SJSA1 (cell line): ENCODE data around the gene DPPA2. TPM values are rescaled to one million over a fixed set of nuclear protein-coding genes. Genes with fewer than 3 reads are reported as not detected.
"Not testable (repeated sequence)": the region's sequence is repeated elsewhere in the genome, so short reads cannot be mapped to it uniquely, and the experiment has no call there.

ENCODE experiments used
- DNase-seq, 2 experiments: peaks; one replicate each; pipeline ENCODE4 v3.0.0-alpha.2; 2015 to 2020; ENCODE audit warnings: low spot score in 2 of 2, low read depth in 1 of 2
- H3K27ac ChIP-seq: fragments of 250-450 bp; sonication (Bioruptor Pico); 2 replicates; pipeline ENCODE4 v1.5.1; 2020; ENCODE audit warnings: mild to moderate bottlenecking, moderate library complexity
- H3K27me3 ChIP-seq: fragments of 250-450 bp; sonication (Bioruptor Pico); replicated peaks from 2 replicates; pipeline ENCODE4 v1.5.1; 2020; ENCODE audit warnings: mild to moderate bottlenecking, moderate library complexity
- H3K36me3 ChIP-seq: fragments of 250-450 bp; sonication (Bioruptor Pico); 2 replicates; pipeline ENCODE4 v1.5.1; 2020; ENCODE audit warnings: mild to moderate bottlenecking
- H3K4me1 ChIP-seq: fragments of 250-450 bp; sonication (Bioruptor Pico); replicated peaks from 2 replicates; pipeline ENCODE4 v1.6.1; 2021; ENCODE audit warnings: mild to moderate bottlenecking
- H3K4me3 ChIP-seq: fragments of 250-450 bp; sonication (Bioruptor Pico); 2 replicates; pipeline ENCODE4 v1.5.1; 2020; ENCODE audit warnings: mild to moderate bottlenecking
- H3K9me3 ChIP-seq: fragments of 250-450 bp; sonication (Bioruptor Pico); replicated peaks from 2 replicates; pipeline ENCODE4 v1.5.1; 2020; ENCODE audit warnings: mild to moderate bottlenecking
- total RNA-seq: library from RNA; depleted of rRNA; stranded (reverse); fragments of >200 nt; shearing (Covaris generic); gene quantifications from 2 replicates; pipeline ENCODE4 v1.2.3, GENCODE V29; 2014; rRNA removed

DPPA2 gene, protein sequence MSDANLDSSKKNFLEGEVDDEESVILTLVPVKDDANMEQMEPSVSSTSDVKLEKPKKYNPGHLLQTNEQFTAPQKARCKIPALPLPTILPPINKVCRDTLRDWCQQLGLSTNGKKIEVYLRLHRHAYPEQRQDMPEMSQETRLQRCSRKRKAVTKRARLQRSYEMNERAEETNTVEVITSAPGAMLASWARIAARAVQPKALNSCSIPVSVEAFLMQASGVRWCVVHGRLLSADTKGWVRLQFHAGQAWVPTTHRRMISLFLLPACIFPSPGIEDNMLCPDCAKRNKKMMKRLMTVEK
- not detected in 2 replicates for total RNA-seq

DNA sequence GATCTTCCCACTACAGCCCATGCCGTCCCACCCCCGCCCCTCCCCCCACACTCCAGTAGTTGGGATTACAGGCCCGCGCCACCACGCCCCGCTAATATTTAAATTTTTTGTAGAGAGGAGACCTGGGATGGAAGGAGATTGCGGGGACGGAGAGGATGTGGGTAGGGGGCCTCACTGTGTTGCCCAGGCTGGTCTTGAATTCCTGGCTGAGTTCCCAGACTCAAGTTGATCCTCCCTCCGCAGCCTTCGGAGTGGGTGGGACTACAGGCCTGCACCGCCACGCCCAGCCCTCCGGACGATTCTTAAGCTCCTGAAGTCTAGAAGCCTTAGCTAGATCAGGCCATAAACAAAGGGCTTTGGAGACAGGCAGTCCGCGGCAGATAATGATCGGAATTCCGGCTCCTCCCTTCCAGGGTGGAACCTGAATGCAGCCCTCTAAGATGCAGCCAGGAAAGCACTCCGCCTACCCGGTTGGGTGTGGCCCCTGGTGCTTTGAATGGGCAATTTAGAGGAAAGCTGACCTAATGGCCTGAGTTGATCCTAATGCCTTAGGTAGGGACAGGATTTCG, at the start of gene DPPA2:
Gene DPPA2, minus strand, starts transcription at position 356 of the 569 bp plus-strand sequence. CDS start 1,975 bp downstream, outside the sequence.
- Histone ChIP-seq H3K27ac (no peak within 1 kb of the TSS), H3K27me3 (no peaks in the 10 kb centered on the region), H3K4me1 (no peaks in the 10 kb centered on the region), H3K4me3 (no peak within 1 kb of the TSS), H3K9me3 (0 out of 2 replicates have a peak, but pooled peaks cover 2% of the 10 kb centered on the region), H3K36me3 (no peaks in the 10 kb centered on the region)
- no peak for DNase-seq

DNA sequence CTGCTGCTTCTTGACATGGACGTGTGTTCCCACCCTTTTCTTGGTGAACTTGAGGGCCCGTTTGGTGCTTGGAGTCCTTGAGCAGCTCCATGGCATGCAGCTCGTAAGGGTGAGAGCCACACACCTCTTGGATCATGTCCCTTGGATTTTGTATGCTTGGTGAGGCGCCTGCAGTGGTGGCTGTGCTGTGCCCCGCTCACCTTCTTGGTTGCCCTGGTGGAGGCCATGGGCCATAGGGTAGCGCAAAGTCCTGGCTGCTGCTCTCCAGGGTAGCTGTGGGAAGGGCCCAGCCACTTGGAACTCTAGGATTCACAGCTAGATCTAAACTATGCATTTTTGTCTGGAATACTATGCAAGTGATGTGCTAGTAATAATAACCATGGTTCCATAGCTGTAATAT, 47.8 kb upstream of the DPPA2 start:
- no peak overlapping the region for H3K27ac ChIP-seq
- no peaks in the 10 kb centered on the region for H3K27me3 ChIP-seq
- no peaks in the 10 kb centered on the region for H3K4me1 ChIP-seq
- no peaks in the 10 kb centered on the region for H3K36me3 ChIP-seq
- no peak overlapping the region for H3K4me3 ChIP-seq
- no peaks in the 10 kb centered on the region for H3K9me3 ChIP-seq
- DNase-seq = no peak

DNA sequence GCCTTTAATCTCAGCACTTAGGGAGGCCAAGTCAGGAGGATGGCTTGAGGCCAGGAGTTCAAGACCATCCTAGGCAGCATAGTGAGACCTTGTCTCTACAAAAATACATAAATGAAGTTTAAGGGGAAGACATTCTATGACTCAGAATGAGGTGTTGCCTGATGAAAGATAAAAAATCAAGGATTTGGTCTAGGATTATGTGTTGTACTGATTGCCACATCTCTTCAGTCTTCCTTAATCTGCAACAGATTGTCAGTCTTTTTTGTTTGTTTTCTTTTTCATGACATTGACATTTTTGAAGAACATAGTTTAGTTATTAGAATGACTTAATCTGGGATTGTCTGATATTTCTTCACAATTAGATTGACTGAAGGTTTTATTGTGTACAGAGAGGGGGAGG, 47.3 kb upstream of the DPPA2 start:
- Histone ChIP-seq H3K27me3 (no peaks in the 10 kb centered on the region), H3K27ac (no peak overlapping the region), H3K36me3 (no peaks in the 10 kb centered on the region), H3K4me1 (no peaks in the 10 kb centered on the region), H3K4me3 (no peak overlapping the region), H3K9me3 (no peaks in the 10 kb centered on the region)
- DNase-seq = no peak

DNA sequence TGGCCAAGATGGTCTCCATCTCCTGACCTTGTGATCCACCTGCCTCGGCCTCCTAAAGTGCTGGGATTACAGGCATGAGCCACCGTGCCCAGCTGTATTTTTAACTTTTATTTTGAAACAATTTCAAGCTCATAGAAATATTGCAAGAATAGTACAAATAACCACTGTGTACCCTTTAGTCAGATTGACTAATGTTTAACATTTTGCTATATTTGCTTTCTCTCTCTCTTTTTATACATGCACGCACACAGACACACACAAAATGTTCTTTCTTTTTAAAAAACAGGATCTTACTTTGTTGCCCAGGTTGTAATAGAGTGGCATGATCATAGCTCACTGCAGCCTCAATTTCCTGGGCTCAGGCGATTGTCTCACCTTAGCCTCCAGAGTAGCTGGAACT, 46.5 kb upstream of the DPPA2 start:
- no peak for DNase-seq
- Histone ChIP-seq H3K36me3 (no peaks in the 10 kb centered on the region), H3K27me3 (no peaks in the 10 kb centered on the region), H3K9me3 (no peaks in the 10 kb centered on the region), H3K27ac (no peak overlapping the region), H3K4me3 (no peak overlapping the region), H3K4me1 (no peaks in the 10 kb centered on the region)

DNA sequence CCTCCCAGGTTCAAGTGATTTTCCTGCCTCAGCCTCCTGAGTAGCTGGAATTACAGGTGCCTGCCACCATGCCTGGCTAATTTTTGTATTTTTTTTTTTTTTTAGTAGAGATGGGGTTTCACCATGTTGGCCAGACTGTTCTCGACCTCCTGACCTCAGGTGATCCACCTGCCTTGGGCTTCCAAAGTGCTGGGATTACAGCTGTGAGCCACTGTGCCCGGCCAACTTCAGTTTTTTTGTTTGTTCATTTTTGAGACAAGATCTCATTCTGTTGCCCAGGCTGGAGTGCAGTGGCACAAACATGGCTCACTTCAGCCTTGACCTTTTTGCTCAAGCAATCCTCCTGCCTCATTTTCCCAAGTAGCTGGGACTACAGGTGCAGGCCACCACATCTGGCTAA, 42.5 kb upstream of the DPPA2 start:
- H3K9me3 ChIP-seq, H3K4me3 ChIP-seq, H3K27ac ChIP-seq, H3K27me3 ChIP-seq, H3K36me3 ChIP-seq, H3K4me1 ChIP-seq, DNase-seq: not testable (repeated sequence)

DNA sequence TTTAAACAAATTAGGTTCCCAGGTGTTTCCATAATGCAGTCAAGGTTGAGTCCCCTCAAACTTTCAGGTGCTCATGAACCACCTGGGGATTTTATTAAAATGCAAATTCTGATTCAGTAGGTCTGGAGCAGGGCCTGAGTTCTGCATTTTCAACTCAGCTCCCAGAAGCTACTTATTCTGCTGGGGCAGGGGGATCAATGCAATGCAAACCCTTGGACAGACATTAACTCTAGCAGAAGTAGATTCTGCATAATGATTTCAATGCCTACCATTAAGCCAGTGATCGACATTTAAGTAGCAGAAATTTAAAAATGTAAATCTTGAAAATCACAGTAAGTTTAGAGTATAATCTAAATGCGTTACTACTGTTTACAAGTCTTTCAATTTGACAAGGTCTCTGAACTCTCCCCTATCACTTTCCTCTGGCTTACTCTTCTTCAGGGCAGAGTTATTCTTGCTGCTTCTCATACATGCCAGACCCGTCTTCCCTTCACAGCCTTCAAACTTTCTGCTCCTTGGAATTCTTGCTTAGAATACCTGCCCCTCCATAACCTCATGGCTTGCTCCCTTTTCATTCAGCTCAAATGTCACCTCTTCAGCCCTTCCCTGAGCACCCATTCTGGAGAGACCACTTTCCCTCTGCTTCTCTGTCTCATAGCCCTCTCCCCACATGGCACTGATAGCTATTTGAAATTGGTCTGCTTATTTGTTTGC, 40.3 kb upstream of the DPPA2 start:
- no peaks in the 10 kb centered on the region for H3K36me3 ChIP-seq
- H3K9me3 ChIP-seq = no peaks in the 10 kb centered on the region
- no peak overlapping the region for H3K4me3 ChIP-seq
- no peaks in the 10 kb centered on the region for H3K4me1 ChIP-seq
- no peak for DNase-seq
- H3K27ac ChIP-seq = no peak overlapping the region
- H3K27me3 ChIP-seq = no peaks in the 10 kb centered on the region

DNA sequence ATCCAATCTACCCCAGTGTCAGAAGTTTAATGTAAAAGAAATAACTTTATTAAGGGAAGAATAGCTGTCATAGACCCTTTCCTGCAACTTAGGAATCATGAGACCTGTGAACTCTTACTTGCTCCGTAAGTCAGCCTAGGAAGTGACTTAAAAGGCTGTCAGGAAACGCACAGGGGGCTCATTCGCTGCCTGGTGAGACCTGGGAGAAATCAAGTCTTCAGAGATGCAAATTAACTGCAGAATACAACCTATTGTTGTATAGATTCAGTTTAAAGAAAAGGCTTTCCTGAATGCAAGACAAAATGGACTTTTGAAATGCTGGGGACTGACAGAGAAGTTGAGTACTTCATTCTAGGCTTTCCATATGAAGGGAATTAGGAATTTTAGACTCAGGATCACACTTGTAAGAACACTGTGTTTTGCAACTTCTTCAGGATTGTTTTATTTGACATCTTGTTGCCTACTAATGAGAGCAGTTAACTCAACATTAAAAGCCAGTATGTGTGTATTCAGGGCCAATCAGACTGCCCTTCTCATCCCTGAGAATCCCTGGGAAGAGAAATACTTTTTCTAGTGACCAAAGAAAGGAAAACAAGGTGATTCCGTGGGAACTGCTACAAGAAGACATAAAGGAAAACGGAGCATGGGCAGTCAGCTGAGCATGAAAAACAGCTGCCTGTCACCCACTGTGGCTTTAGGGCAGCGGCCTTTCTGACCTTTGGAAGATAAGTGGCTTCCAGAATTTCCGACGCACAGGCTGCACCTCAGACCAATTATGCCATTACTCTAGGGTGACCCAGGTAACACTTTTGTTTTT, 39.5 kb upstream of the DPPA2 start:
- no peaks in the 10 kb centered on the region for H3K9me3 ChIP-seq
- no peak overlapping the region for H3K27ac ChIP-seq
- no peaks in the 10 kb centered on the region for H3K4me1 ChIP-seq
- no peaks in the 10 kb centered on the region for H3K36me3 ChIP-seq
- H3K4me3 ChIP-seq = no peak overlapping the region
- no peaks in the 10 kb centered on the region for H3K27me3 ChIP-seq
- no peak for DNase-seq

DNA sequence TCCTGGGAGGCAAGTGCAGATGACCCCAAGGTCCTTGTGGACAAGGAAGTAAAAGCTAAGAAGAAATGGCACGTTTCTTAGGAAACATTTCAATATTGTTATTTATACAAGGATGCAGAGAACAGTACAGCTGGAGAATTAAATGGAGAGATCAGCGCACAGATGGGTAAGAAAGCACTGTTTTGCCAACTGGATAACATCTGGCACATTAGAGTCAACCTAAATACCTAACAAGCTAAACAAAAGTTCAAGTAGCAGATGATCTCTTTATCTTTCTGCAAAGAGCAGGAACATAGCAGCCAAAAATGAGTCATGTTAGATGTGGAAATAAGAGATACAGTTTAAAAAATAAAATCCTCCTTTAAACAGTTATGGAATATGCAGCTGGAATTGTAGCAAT, 36.7 kb upstream of the DPPA2 start:
- H3K4me1 ChIP-seq = no peaks in the 10 kb centered on the region
- no peaks in the 10 kb centered on the region for H3K36me3 ChIP-seq
- no peak for DNase-seq
- no peak overlapping the region for H3K4me3 ChIP-seq
- no peaks in the 10 kb centered on the region for H3K27me3 ChIP-seq
- H3K27ac ChIP-seq = no peak overlapping the region
- no peaks in the 10 kb centered on the region for H3K9me3 ChIP-seq

DNA sequence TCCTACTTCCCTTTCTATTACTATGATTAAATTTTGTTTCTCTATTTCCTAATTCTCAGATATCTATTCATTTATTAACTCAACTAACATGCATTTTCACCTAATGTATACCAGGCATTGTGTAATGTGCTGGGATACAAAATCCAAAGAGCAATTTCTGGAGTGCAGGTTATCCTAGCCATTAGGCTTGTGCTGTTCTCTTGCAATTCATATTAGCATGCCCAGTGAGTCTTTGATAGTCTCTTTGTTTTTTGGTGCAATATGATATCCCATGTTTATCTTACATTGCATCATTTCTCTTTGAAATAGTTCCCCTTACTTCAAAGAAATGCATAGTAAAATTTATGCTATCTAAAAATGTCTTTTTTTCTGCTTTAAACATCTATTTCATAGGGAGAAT, 34.9 kb upstream of the DPPA2 start:
- Histone ChIP-seq H3K36me3 (no peaks in the 10 kb centered on the region), H3K4me1 (no peaks in the 10 kb centered on the region), H3K9me3 (no peaks in the 10 kb centered on the region), H3K27ac (no peak overlapping the region), H3K27me3 (no peaks in the 10 kb centered on the region), H3K4me3 (no peak overlapping the region)
- DNase-seq = no peak

DNA sequence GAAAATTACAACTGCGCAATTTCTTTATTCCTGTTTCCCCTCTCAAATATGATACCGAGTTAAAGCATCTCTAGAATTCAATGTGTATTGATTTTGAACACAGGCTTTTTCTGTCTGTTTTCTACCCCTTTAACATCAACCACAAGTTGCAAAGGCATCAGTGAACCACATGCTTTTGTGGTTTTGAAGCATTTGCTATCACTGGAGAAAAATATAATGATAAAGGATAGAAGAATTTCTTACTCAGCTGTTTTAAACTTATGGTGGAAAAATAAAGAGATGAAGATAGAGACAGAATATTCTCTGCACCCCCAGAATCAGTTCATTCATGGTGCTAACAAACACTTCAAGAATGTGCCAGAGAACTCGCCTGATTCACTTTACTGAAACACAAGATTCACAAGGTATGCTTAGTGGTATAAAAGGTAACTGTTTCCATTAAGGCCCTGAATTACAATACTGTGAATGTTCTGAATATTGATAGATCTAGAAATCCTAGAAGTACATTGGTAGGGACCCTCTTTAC, 30.5 kb upstream of the DPPA2 start:
- H3K4me3 ChIP-seq = no peak overlapping the region
- H3K4me1 ChIP-seq = no peaks in the 10 kb centered on the region
- no peak overlapping the region for H3K27ac ChIP-seq
- no peaks in the 10 kb centered on the region for H3K36me3 ChIP-seq
- no peaks in the 10 kb centered on the region for H3K9me3 ChIP-seq
- no peaks in the 10 kb centered on the region for H3K27me3 ChIP-seq
- no peak for DNase-seq

DNA sequence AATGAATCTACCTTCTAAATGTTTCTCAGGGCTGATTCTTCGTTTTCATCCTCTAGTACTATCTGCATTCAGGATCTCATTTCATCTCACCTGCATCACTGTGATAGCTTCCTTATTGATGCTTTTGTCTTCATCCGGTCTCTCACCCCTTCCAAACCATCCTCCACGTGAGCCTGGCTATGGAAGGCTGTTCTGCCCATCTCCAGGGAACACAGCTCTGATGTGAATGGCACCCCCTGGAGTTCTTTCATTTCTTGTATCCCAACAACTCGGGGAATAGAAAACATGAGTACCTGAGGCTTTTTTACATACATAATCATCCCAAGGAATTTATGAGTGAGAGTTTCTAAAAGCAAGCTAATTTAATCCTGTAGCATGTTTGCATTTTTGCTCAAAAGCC, 29.8 kb upstream of the DPPA2 start:
- H3K27ac ChIP-seq = no peak overlapping the region
- H3K9me3 ChIP-seq = no peaks in the 10 kb centered on the region
- H3K4me1 ChIP-seq = no peaks in the 10 kb centered on the region
- H3K36me3 ChIP-seq = no peaks in the 10 kb centered on the region
- H3K4me3 ChIP-seq = no peak overlapping the region
- no peak for DNase-seq
- no peaks in the 10 kb centered on the region for H3K27me3 ChIP-seq

DNA sequence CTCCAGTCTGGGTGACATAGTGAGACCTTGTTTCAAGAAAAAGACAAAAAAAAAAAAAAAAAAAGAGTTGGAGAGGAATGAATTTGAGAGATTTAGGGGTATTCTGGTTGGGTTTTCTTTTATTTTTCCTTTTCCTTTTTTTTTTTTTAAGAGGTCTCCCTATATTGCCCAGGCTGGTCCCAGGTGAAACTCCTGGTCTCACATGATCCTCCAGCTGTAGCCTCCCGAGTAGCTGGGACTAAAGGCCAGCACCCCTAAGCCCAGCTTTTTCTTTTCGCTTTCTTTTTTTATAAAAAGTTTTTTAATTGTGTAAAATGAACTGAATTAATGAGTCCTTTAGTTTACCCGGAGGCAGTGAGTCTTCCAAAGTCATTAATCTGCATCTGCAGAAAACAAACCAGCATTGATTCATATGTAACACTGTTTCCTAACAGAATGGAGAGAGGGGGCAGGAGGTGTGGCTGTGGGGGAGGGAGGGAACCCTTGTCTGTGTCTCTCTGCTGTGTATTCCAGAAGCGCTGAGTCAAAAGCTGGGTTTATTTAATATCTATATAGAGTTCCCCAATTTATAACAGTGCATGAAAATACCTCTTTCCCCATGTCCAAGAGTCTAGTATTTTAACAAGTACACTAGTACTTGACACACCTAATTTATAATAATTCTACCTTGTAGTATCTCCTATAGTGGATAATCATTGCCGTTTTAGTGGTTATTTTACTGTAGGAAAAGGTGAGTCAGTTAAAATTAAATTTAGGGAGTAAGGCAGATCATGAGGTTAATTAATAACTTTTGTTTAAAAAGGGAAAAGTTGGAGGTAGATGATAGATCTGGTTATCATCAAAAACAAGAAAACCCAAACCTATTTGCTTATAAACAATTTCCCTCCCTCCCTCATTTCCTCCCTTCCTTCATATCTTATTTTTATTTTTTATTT, 23.7 kb upstream of the DPPA2 start:
- Histone ChIP-seq H3K36me3 (no peaks in the 10 kb centered on the region), H3K4me3 (no peak overlapping the region), H3K9me3 (no peaks in the 10 kb centered on the region), H3K4me1 (no peaks in the 10 kb centered on the region), H3K27ac (no peak overlapping the region), H3K27me3 (no peaks in the 10 kb centered on the region)
- no peak for DNase-seq

DNA sequence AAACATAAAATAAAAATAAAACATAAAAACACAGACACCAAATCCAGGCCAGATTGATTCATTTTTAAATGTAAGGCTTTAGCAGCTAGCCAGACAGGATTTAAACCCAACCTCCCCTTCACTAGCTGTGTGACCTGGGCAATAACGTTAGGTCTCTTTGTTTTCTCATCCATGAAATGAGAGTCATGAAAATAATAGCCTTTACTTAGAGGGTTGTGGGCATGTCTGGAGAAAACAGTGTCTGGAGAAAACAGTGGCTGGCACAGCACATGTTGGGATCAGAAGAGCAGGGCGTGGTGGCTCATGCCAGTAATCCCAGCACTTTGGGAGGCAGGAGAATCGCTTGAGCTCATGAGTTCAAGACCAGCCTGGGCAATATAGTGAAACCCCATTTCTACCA, 22.9 kb upstream of the DPPA2 start:
- Histone ChIP-seq H3K4me1 (no peaks in the 10 kb centered on the region), H3K9me3 (no peaks in the 10 kb centered on the region), H3K4me3 (no peak overlapping the region), H3K36me3 (no peaks in the 10 kb centered on the region), H3K27me3 (no peaks in the 10 kb centered on the region), H3K27ac (no peak overlapping the region)
- no peak for DNase-seq
